ENCODE data around the gene SAMD1.
A peak's percentile ranks its signal among the peaks of the same experiment; 100 is the strongest.

SAMD1 gene

GRCh38 chr19:14113762-14114414 lies 23.3 kb upstream of the SAMD1 start:
- DNase-seq (ENCODE audit: low spot score) = no peak

GRCh38 chr19:14112809-14113385 lies 22.3 kb upstream of the SAMD1 start:
- DNase-seq (ENCODE audit: low spot score) = no peak

- no peak for DNase-seq (ENCODE audit: low spot score)
Observed at GRCh38 chr19:14112051-14112808, 21.7 kb upstream of the SAMD1 start.

GRCh38 chr19:14111486-14111885 lies 20.9 kb upstream of the SAMD1 start:
- DNase-seq (ENCODE audit: low spot score) = no peak

- no peak for DNase-seq (ENCODE audit: low spot score)
Observed at GRCh38 chr19:14110650-14111049, 20.1 kb upstream of the SAMD1 start.

GRCh38 chr19:14107581-14108461 lies 17.3 kb upstream of the SAMD1 start:
- no peak for DNase-seq (ENCODE audit: low spot score)

GRCh38 chr19:14106840-14107239 lies 16.3 kb upstream of the SAMD1 start:
- DNase-seq (ENCODE audit: low spot score) = no peak

GRCh38 chr19:14105680-14106079 lies 15.1 kb upstream of the SAMD1 start:
- no peak for DNase-seq (ENCODE audit: low spot score)

GRCh38 chr19:14103310-14103709 lies 12.8 kb upstream of the SAMD1 start:
- no peak for DNase-seq (ENCODE audit: low spot score)

GRCh38 chr19:14102756-14103155 lies 12.2 kb upstream of the SAMD1 start:
- DNase-seq (ENCODE audit: low spot score) = no peak

GRCh38 chr19:14102102-14102696 lies 11.6 kb upstream of the SAMD1 start:
- DNase-seq (ENCODE audit: low spot score) = no peak

- no peak for DNase-seq (ENCODE audit: low spot score)
Observed at GRCh38 chr19:14101003-14101545, 10.5 kb upstream of the SAMD1 start.

GRCh38 chr19:14097532-14098151 lies 7.1 kb upstream of the SAMD1 start:
- no peak for DNase-seq (ENCODE audit: low spot score)

- DNase-seq (ENCODE audit: low spot score) = no peak
Observed at GRCh38 chr19:14096272-14096992, 5.9 kb upstream of the SAMD1 start.

GRCh38 chr19:14094854-14095253 lies 4.3 kb upstream of the SAMD1 start:
- no peak for DNase-seq (ENCODE audit: low spot score)

- DNase-seq (ENCODE audit: low spot score) = no peak
Observed at GRCh38 chr19:14093117-14093823, 2.7 kb upstream of the SAMD1 start.

- DNase-seq (ENCODE audit: low spot score) = no peak
Observed at GRCh38 chr19:14091813-14092462, 1.4 kb upstream of the SAMD1 start.

- peak; percentile 74 for DNase-seq (ENCODE audit: low spot score)
Observed at GRCh38 chr19:14091081-14091812, 696 bp upstream of the SAMD1 start.

Data from LoVo (cell line).